GM21526 (cell line): ENCODE data around the gene MOV10L1.

Experiments used
- ATAC-seq: cut with Tn5 transposase; IDR thresholded peaks from one replicate; pipeline ENCODE4 v1.9.1; 2021; ENCODE audit warnings: moderate library complexity; ENCODE audit not compliant: unreplicated experiment, low FRiP score

The MOV10L1 gene

GRCh38 chr22:50089682-50090411 lies at the start of gene MOV10L1:
Gene MOV10L1, plus strand, starts transcription at chr22:50090006. Its CDS starts 83 bp downstream, at chr22:50090089.
- ATAC-seq = no peak

GRCh38 chr22:50040717-50041116 lies 49.1 kb upstream of the MOV10L1 start:
- ATAC-seq = no peak

- ATAC-seq = no peak
Observed at GRCh38 chr22:50041361-50042065, 48.3 kb upstream of the MOV10L1 start.

- no peak for ATAC-seq
Observed at GRCh38 chr22:50044485-50045118, 45.2 kb upstream of the MOV10L1 start.

- no peak for ATAC-seq
Observed at GRCh38 chr22:50045211-50046018, 44.4 kb upstream of the MOV10L1 start.

GRCh38 chr22:50046019-50046415 lies 43.8 kb upstream of the MOV10L1 start:
- ATAC-seq = no peak

- ATAC-seq = no peak
Observed at GRCh38 chr22:50046481-50047245, 43.1 kb upstream of the MOV10L1 start.

GRCh38 chr22:50047346-50047745 lies 42.5 kb upstream of the MOV10L1 start:
- ATAC-seq = no peak

GRCh38 chr22:50048061-50048765 lies 41.6 kb upstream of the MOV10L1 start:
- no peak for ATAC-seq

- ATAC-seq = no peak
Observed at GRCh38 chr22:50048836-50049235, 41.0 kb upstream of the MOV10L1 start.

- ATAC-seq = no peak
Observed at GRCh38 chr22:50049299-50050195, 40.3 kb upstream of the MOV10L1 start.

- ATAC-seq = no peak
Observed at GRCh38 chr22:50051930-50052329, 37.9 kb upstream of the MOV10L1 start.

GRCh38 chr22:50053861-50054260 lies 35.9 kb upstream of the MOV10L1 start:
- ATAC-seq = no peak

GRCh38 chr22:50056214-50056972 lies 33.4 kb upstream of the MOV10L1 start:
- no peak for ATAC-seq

- no peak for ATAC-seq
Observed at GRCh38 chr22:50057278-50058060, 32.3 kb upstream of the MOV10L1 start.

GRCh38 chr22:50058061-50058905 lies 31.5 kb upstream of the MOV10L1 start, which contains the start of gene TTLL8:
Gene TTLL8, minus strand, starts transcription at chr22:50058298.
- no peak for ATAC-seq
